ENCODE data around the gene PBXIP1. TPM values are rescaled to one million over a fixed set of nuclear protein-coding genes. Genes with fewer than 3 reads are reported as not detected.

The PBXIP1 gene
- total RNA-seq, 1 experiment from 2014 or later = 21.6 TPM

DNA sequence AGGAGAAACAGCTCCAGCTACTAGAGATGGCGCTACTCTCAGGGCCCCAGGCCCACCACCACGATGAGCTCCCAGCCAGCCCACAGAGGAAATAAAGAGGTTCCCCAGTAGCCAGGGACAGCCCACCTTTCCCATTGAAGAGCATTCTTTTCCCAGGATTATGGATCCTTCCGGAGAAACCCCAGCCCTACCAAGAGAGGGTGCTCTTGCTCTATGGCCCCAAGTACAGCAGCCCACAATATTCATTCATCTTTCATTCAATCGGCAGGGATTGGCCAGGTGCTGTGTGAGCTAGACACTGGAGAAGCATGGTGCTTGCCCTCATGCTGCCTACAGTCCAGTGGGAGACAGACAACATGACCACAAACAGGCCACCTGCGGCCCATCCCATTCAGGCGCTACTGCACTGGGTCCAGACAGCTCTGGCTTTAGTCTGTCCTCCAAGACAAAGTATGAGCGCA, 49.2 kb downstream of the PBXIP1 start:
- no peak overlapping the region for H3K9ac ChIP-seq (ENCODE audit: extremely low read depth, insufficient read length, low read length)
- no peak overlapping the region for H2BK15ac ChIP-seq (ENCODE audit: low read depth, low read length)
- Mint-ChIP-seq H3K36me3 (ENCODE audit: insufficient read depth in 1 of 3, low read depth in 3 of 3) (peaks cover 3 to 18% (median 9%) of the 10 kb centered on the region in 3 experiments; a peak in 5 of 7 replicates), H3K9me3 (peaks cover 20 to 24% of the 10 kb centered on the region in 2 experiments), H3K4me3 (no peak overlapping the region; a peak in 1 of 5 replicates), H3K27ac (no peak overlapping the region), H3K4me1 (no peaks in the 10 kb centered on the region), H3K27me3 (ENCODE audit: low read depth) (peaks cover 7% of the 10 kb centered on the region)
- no peak overlapping the region for H4K91ac ChIP-seq (ENCODE audit: insufficient read length, low read depth, low read length)
- H3K4ac ChIP-seq (ENCODE audit: low read depth, low read length) = no peak overlapping the region
- no peaks in the 10 kb centered on the region for H3K23me2 ChIP-seq (ENCODE audit: insufficient read length, low read depth, low read length, poor library complexity, severe bottlenecking)
- no peak overlapping the region for H2BK5ac ChIP-seq (ENCODE audit: insufficient read length, low read length)
- no peak overlapping the region for H3K56ac ChIP-seq (ENCODE audit: insufficient read length, low read depth, low read length)
- H4K5ac ChIP-seq (ENCODE audit: insufficient read length, low read depth, low read length) = no peak overlapping the region
- H3K9me3 ChIP-seq (ENCODE audit: control insufficient read depth, low read depth, low read length) = peaks cover 7% of the 10 kb centered on the region
- H2AFZ ChIP-seq (ENCODE audit: low read length) = no peak overlapping the region
- no peaks in the 10 kb centered on the region for H3K4me1 ChIP-seq (ENCODE audit: insufficient read depth, low read length)
- no peak overlapping the region for H3K14ac ChIP-seq (ENCODE audit: insufficient read depth, low read length)
- no peaks in the 10 kb centered on the region for H4K20me1 ChIP-seq (ENCODE audit: control insufficient read depth, insufficient read depth, insufficient read length)
- no peak overlapping the region for H2BK20ac ChIP-seq (ENCODE audit: low read depth, low read length, poor library complexity, severe bottlenecking)
- H2BK12ac ChIP-seq (ENCODE audit: insufficient read length, low read depth, low read length) = no peak overlapping the region
- no peaks in the 10 kb centered on the region for H3K27me3 ChIP-seq (ENCODE audit: insufficient read depth, low read length)
- no CpG with 5 or more reads among the region's 7 CpGs for WGBS (ENCODE audit: extremely low coverage, insufficient read length, low lambda C conversion rate)
- no peak overlapping the region for H3K27ac ChIP-seq (ENCODE audit: insufficient read length, low read depth, low read length)
- no peak overlapping the region for H2BK120ac ChIP-seq (ENCODE audit: low read depth, low read length, poor library complexity, severe bottlenecking)
- H2AK5ac ChIP-seq (ENCODE audit: insufficient read length, low read length) = no peak overlapping the region
- no peak for DNase-seq
- H3K4me2 ChIP-seq (ENCODE audit: insufficient read depth, insufficient read length, low read length) = no peak overlapping the region
- no peaks in the 10 kb centered on the region for H3K79me2 ChIP-seq (ENCODE audit: insufficient read depth, low read length)
- TF ChIP-seq CTCF (conservative IDR thresholded peaks at IDR 0.05) = peak; percentile 50
- H4K8ac ChIP-seq (replicated peaks; ENCODE audit: insufficient read length, low read depth, low read length) = no peak overlapping the region
- no peak overlapping the region for H3T11ph ChIP-seq (ENCODE audit: low read length)
- H3K18ac ChIP-seq (ENCODE audit: insufficient read length, low read depth, low read length) = no peak overlapping the region
- no peaks in the 10 kb centered on the region for H3K79me1 ChIP-seq (ENCODE audit: insufficient read depth, low read depth, low read length, poor library complexity, severe bottlenecking)
- H3K23ac ChIP-seq (ENCODE audit: insufficient read length, low read depth, low read length) = no peak overlapping the region

All from H9 (cell line).